Activated CD4-positive, alpha-beta T cell treated with anti-CD3 and anti-CD28 coated beads for 24 hours (primary cell): ENCODE measurements around the gene SCUBE3.
A peak's percentile ranks its signal among the peaks of the same experiment; 100 is the strongest.

Experiments
- DNase-seq, 2 donors: peaks; one replicate each; pipeline ENCODE4 v3.0.0-alpha.2; 2020; ENCODE audit warnings: low read depth in 2 of 2

Gene SCUBE3

GRCh38 chr6:35272005-35272404 lies 58.2 kb downstream of the SCUBE3 start:
- DNase-seq, result no peak

- no peak for DNase-seq
Measured at GRCh38 chr6:35273822-35274559, 60.2 kb downstream of the SCUBE3 start.

GRCh38 chr6:35275744-35276260 lies 62.0 kb downstream of the SCUBE3 start:
- no peak for DNase-seq

GRCh38 chr6:35278708-35279107 lies 65.0 kb downstream of the SCUBE3 start:
- no peak for DNase-seq

- no peak for DNase-seq
Measured at GRCh38 chr6:35280903-35281302, 67.1 kb downstream of the SCUBE3 start.

- no peak for DNase-seq
Measured at GRCh38 chr6:35282472-35282871, 68.7 kb downstream of the SCUBE3 start.

GRCh38 chr6:35283361-35283760 lies 69.6 kb downstream of the SCUBE3 start:
- no peak for DNase-seq

- no peak for DNase-seq
Measured at GRCh38 chr6:35287671-35288396, 74.1 kb downstream of the SCUBE3 start.

GRCh38 chr6:35288834-35289233 lies 75.1 kb downstream of the SCUBE3 start:
- no peak for DNase-seq

- DNase-seq, result no peak
Measured at GRCh38 chr6:35291491-35291890, 77.7 kb downstream of the SCUBE3 start.

- no peak for DNase-seq
Measured at GRCh38 chr6:35292494-35292893, 78.7 kb downstream of the SCUBE3 start.

GRCh38 chr6:35293681-35294080 lies 79.9 kb downstream of the SCUBE3 start:
- DNase-seq, result no peak

GRCh38 chr6:35294308-35294945 lies 80.7 kb downstream of the SCUBE3 start:
- peak in 1 of 2 donors; percentile 31 for DNase-seq

GRCh38 chr6:35295036-35295435 lies 81.3 kb downstream of the SCUBE3 start:
- no peak for DNase-seq

GRCh38 chr6:35295521-35296315 lies 82.0 kb downstream of the SCUBE3 start:
- DNase-seq, result no peak

- DNase-seq, result no peak
Measured at GRCh38 chr6:35296931-35297600, 83.3 kb downstream of the SCUBE3 start.

GRCh38 chr6:35297601-35298481 lies 84.1 kb downstream of the SCUBE3 start, which contains the start of gene DEF6:
DEF6 (plus strand) TSS chr6:35297818; CDS start chr6:35297857, 39 bp downstream.
- peak; percentile 74 to 78 for DNase-seq

- DNase-seq, result no peak
Measured at GRCh38 chr6:35298625-35299140, 84.9 kb downstream of the SCUBE3 start.

- DNase-seq, result no peak
Measured at GRCh38 chr6:35299674-35300073, 85.9 kb downstream of the SCUBE3 start.

GRCh38 chr6:35300848-35301247 lies 87.1 kb downstream of the SCUBE3 start:
- no peak for DNase-seq
